ENCODE data around the gene NELFA.

The NELFA gene

GRCh38 chr4:1964443-1964842 is 44.3 kb downstream of the NELFA start:
- Histone ChIP-seq H3K36me3 (ENCODE audit: control insufficient read depth in 2 of 2, insufficient read depth in 1 of 2, low read length in 2 of 2) (peaks cover 14 to 88% of the 10 kb centered on the region in 2 experiments), H3K9me3 (ENCODE audit: control insufficient read depth, insufficient read depth, low read depth, low read length) (no peaks in the 10 kb centered on the region), H3K27ac (ENCODE audit: extremely low read depth, low read depth, low read length) (no peak overlapping the region), H3K4me1 (ENCODE audit: control insufficient read depth, insufficient read depth, low read length) (no peaks in the 10 kb centered on the region), H3K4me3 (ENCODE audit: low read depth, low read length) (no peak overlapping the region)
- ChIA-PET CTCF (no interaction called here), POLR2A (no interaction called here)
- no peak for TF ChIP-seq BCL6B (tag by site-specific recombination; IDR thresholded peaks at IDR 0.05)
- TF ChIP-seq ZNF677 (tag by site-specific recombination; IDR thresholded peaks at IDR 0.05) = no peak
- TF ChIP-seq ZNF843 (tag by site-specific recombination; IDR thresholded peaks at IDR 0.05) = no peak
- no peak for TF ChIP-seq ZNF585B (tag by site-specific recombination; IDR thresholded peaks at IDR 0.05)
- TF ChIP-seq ZNF658 (tag by site-specific recombination; IDR thresholded peaks at IDR 0.05) = no peak

- no peak overlapping the region for H3K27ac ChIP-seq (ENCODE audit: extremely low read depth, low read depth, low read length)
- no peaks in the 10 kb centered on the region for H3K9me3 ChIP-seq (ENCODE audit: control insufficient read depth, insufficient read depth, low read depth, low read length)
- TF ChIP-seq SP7 (tag by site-specific recombination; IDR thresholded peaks at IDR 0.05) = no peak
- no peak for TF ChIP-seq ZNF433 (tag by site-specific recombination; IDR thresholded peaks at IDR 0.05; ENCODE audit: low read depth)
- TF ChIP-seq KLF10 (tag by site-specific recombination; IDR thresholded peaks at IDR 0.05) = no peak
- TF ChIP-seq BCL6B (tag by site-specific recombination; IDR thresholded peaks at IDR 0.05) = no peak
- no peak for TF ChIP-seq ZNF416 (tag by site-specific recombination; IDR thresholded peaks at IDR 0.05)
- no peak for TF ChIP-seq ZNF354C (tag by site-specific recombination; IDR thresholded peaks at IDR 0.05; ENCODE audit: borderline replicate concordance, low read depth)
- no peak for TF ChIP-seq INSM2 (tag by site-specific recombination; IDR thresholded peaks at IDR 0.05)
- TF ChIP-seq ZNF660 (tag by site-specific recombination; IDR thresholded peaks at IDR 0.05) = no peak
- no peak for TF ChIP-seq SALL2 (tag by site-specific recombination; IDR thresholded peaks at IDR 0.05; ENCODE audit: borderline replicate concordance)
- TF ChIP-seq ZNF362 (tag by site-specific recombination; IDR thresholded peaks at IDR 0.05) = no peak
- no peak for TF ChIP-seq ZNF610 (tag by site-specific recombination; IDR thresholded peaks at IDR 0.05; ENCODE audit: borderline replicate concordance)
- TF ChIP-seq ZNF121 (tag by site-specific recombination; IDR thresholded peaks at IDR 0.05) = no peak
- TF ChIP-seq ZNF280C (tag by site-specific recombination; IDR thresholded peaks at IDR 0.05) = no peak
- no peak for TF ChIP-seq ZNF560 (tag by site-specific recombination; IDR thresholded peaks at IDR 0.05; ENCODE audit: borderline replicate concordance)
- no peak for TF ChIP-seq ZNF2 (tag by site-specific recombination; IDR thresholded peaks at IDR 0.05)
- H3K36me3 ChIP-seq (ENCODE audit: control insufficient read depth in 2 of 2, insufficient read depth in 1 of 2, low read length in 2 of 2) = peaks cover 14 to 88% of the 10 kb centered on the region in 2 experiments
- H3K4me1 ChIP-seq (ENCODE audit: control insufficient read depth, insufficient read depth, low read length) = no peaks in the 10 kb centered on the region
- ChIA-PET POLR2A (no interaction called here), CTCF (no interaction called here)
- no peak overlapping the region for H3K4me3 ChIP-seq (ENCODE audit: low read depth, low read length)
These were observed 45.8 kb downstream of the NELFA start for GRCh38 chr4:1962980-1963379.

All from HEK293 (cell line).